Measurements from ENCODE around the gene ZNRF1.

The ZNRF1 gene

GRCh38 chr16:75110637-75111513 is 112.1 kb downstream of the ZNRF1 start:
- peaks cover 46% of the 10 kb centered on the region for H3K4me1 ChIP-seq

GRCh38 chr16:75111514-75111940 is 112.7 kb downstream of the ZNRF1 start:
- Histone ChIP-seq H3K4me1 (peaks cover 43% of the 10 kb centered on the region), H3K4me3 (ENCODE audit: low read depth, low read length) (no peak overlapping the region), H3K9ac (no peak overlapping the region), H3K4me2 (ENCODE audit: low read length) (no peak overlapping the region), H3K9me3 (ENCODE audit: control insufficient read depth, low read length) (no peaks in the 10 kb centered on the region), H3K27ac (peak overlapping the region; percentile 98), H3K27me3 (ENCODE audit: control insufficient read depth, insufficient read depth, low read length) (no peaks in the 10 kb centered on the region), H2AFZ (peak overlapping the region; percentile 68), H3K79me2 (peaks cover 2% of the 10 kb centered on the region), H3K36me3 (ENCODE audit: control insufficient read depth, insufficient read depth, low read length) (no peaks in the 10 kb centered on the region)
- TF ChIP-seq CTCF (IDR thresholded peaks at IDR 0.05): no peak

More at GRCh38 chr16:75110637-75111513, 112.1 kb downstream of the ZNRF1 start:
- Histone ChIP-seq H3K36me3 (ENCODE audit: control insufficient read depth, insufficient read depth, low read length) (no peaks in the 10 kb centered on the region), H3K9ac (no peak overlapping the region), H3K4me2 (ENCODE audit: low read length) (peak overlapping the region; percentile 27), H2AFZ (peak overlapping the region; percentile 68), H3K4me3 (ENCODE audit: low read depth, low read length) (no peak overlapping the region), H3K9me3 (ENCODE audit: control insufficient read depth, low read length) (no peaks in the 10 kb centered on the region), H3K27me3 (ENCODE audit: control insufficient read depth, insufficient read depth, low read length) (no peaks in the 10 kb centered on the region), H3K79me2 (no peaks in the 10 kb centered on the region), H3K27ac (peak overlapping the region; percentile 98)
- peak; percentile 95 for TF ChIP-seq CTCF (IDR thresholded peaks at IDR 0.05)

- no peak overlapping the region for H3K4me3 ChIP-seq (ENCODE audit: low read depth, low read length)
- H3K27ac ChIP-seq: peak overlapping the region; percentile 98
- H3K4me1 ChIP-seq: peaks cover 43% of the 10 kb centered on the region
- H3K9me3 ChIP-seq (ENCODE audit: control insufficient read depth, low read length): no peaks in the 10 kb centered on the region
- no peak for TF ChIP-seq CTCF (IDR thresholded peaks at IDR 0.05)
- no peak overlapping the region for H3K9ac ChIP-seq
- no peak overlapping the region for H2AFZ ChIP-seq
- H3K36me3 ChIP-seq (ENCODE audit: control insufficient read depth, insufficient read depth, low read length): no peaks in the 10 kb centered on the region
- no peaks in the 10 kb centered on the region for H3K27me3 ChIP-seq (ENCODE audit: control insufficient read depth, insufficient read depth, low read length)
- H3K4me2 ChIP-seq (ENCODE audit: low read length): no peak overlapping the region
- peaks cover 2% of the 10 kb centered on the region for H3K79me2 ChIP-seq
Measured at GRCh38 chr16:75111961-75112733, 113.3 kb downstream of the ZNRF1 start.

GRCh38 chr16:75112734-75113491 is 114.1 kb downstream of the ZNRF1 start:
- Histone ChIP-seq H3K36me3 (ENCODE audit: control insufficient read depth, insufficient read depth, low read length) (no peaks in the 10 kb centered on the region), H3K4me3 (ENCODE audit: low read depth, low read length) (no peak overlapping the region), H3K9ac (no peak overlapping the region), H3K4me2 (ENCODE audit: low read length) (no peak overlapping the region), H3K9me3 (ENCODE audit: control insufficient read depth, low read length) (no peaks in the 10 kb centered on the region), H3K79me2 (peaks cover 2% of the 10 kb centered on the region), H3K4me1 (peaks cover 38% of the 10 kb centered on the region), H2AFZ (no peak overlapping the region), H3K27me3 (ENCODE audit: control insufficient read depth, insufficient read depth, low read length) (no peaks in the 10 kb centered on the region), H3K27ac (no peak overlapping the region)
- no peak for TF ChIP-seq CTCF (IDR thresholded peaks at IDR 0.05)

Data from parathyroid adenoma (tissue), 2 donors.